Subcutaneous adipose tissue (tissue), 4 donors: ENCODE data around the gene ENO4. TPM values are rescaled to one million over a fixed set of nuclear protein-coding genes. Genes with fewer than 3 reads are reported as not detected.

ENCODE experiments used
- CTCF ChIP-seq: fragments of 450-650 bp; IDR thresholded peaks from one replicate; pipeline ENCODE4 v1.5.1; 2016; ENCODE audit warnings: low read depth, mild to moderate bottlenecking, control low read depth, antibody characterized with exemption, moderate library complexity
- total RNA-seq, 4 donors: library from RNA; depleted of rRNA; stranded (reverse); fragments of >200 nt; gene quantifications; one replicate each; pipeline ENCODE4 v1.1.0, GENCODE V29; 2016

ENO4 gene
- total RNA-seq, 4 donors from 2014 or later: 0.38 TPM; not detected in 3

GRCh38 chr10:116868722-116869121 is 19.4 kb downstream of the ENO4 start:
- TF ChIP-seq CTCF: no peak

- TF ChIP-seq CTCF: no peak
These were observed 21.6 kb downstream of the ENO4 start for GRCh38 chr10:116870949-116871348.

- no peak for TF ChIP-seq CTCF
These were observed 23.8 kb downstream of the ENO4 start for GRCh38 chr10:116873134-116873533.

GRCh38 chr10:116875897-116876296 is 26.6 kb downstream of the ENO4 start:
- TF ChIP-seq CTCF: no peak

DNA sequence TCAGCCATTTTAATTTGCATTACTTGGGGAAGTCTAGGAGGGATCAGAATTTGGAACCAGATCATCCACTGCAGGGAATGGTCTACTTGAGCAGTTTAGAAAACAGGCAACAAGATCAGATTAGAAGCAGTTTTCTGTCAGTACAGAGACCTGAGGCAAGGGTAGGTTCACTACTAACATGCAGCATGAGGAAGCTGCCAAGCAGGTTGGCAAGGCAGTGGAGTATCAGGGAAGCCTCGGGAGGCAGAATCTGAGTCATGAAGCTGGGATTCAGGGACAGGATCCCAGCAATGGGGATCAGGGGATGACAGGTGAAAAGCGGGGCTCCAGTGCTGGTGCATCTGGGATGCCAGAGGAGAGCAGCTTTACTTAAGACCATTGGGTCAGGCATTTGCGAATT is 28.1 kb downstream of the ENO4 start:
- TF ChIP-seq CTCF: no peak

- no peak for TF ChIP-seq CTCF
These were observed 28.8 kb downstream of the ENO4 start for GRCh38 chr10:116878123-116878522.

GRCh38 chr10:116879817-116880216 is 30.5 kb downstream of the ENO4 start:
- TF ChIP-seq CTCF: no peak
